GM23338 (cell line): ENCODE measurements around the gene CPXM2. TPM values are rescaled to one million over a fixed set of nuclear protein-coding genes. Genes with fewer than 3 reads are reported as not detected.

ENCODE experiments used
- ATAC-seq: fragments of 200-7000 bp; cut with Tn5 transposase; 3 replicates; pipeline ENCODE4 v1.9.1; 2020
- DNase-seq: peaks from one replicate; pipeline ENCODE4 v3.0.0-alpha.2; 2015; ENCODE audit warnings: low spot score
- H2AFZ ChIP-seq: fragments of 200-600 bp; sonication (generic); 2 replicates; pipeline ENCODE4 v1.8.0; 2016; ENCODE audit warnings: antibody characterized with exemption, mild to moderate bottlenecking, moderate library complexity
- H3F3A ChIP-seq: fragments of 200-600 bp; sonication (generic); replicated peaks from 2 replicates; pipeline ENCODE4 v1.8.0; 2017; ENCODE audit warnings: antibody characterized with exemption, mixed run types, low read depth
- H3K27ac ChIP-seq: fragments of 200-600 bp; sonication (generic); 2 replicates; pipeline ENCODE4 v1.6.1; 2016; ENCODE audit warnings: low read depth
- H3K27me3 ChIP-seq: fragments of 200-600 bp; sonication (generic); 2 replicates; pipeline ENCODE4 v1.8.0; 2016; ENCODE audit warnings: mild to moderate bottlenecking, mixed run types, moderate library complexity; ENCODE audit not compliant: insufficient read depth
- H3K36me3 ChIP-seq: fragments of 200-600 bp; sonication (generic); 2 replicates; pipeline ENCODE4 v1.8.0; 2016; ENCODE audit warnings: mild to moderate bottlenecking; ENCODE audit not compliant: insufficient read depth
- H3K4me1 ChIP-seq: fragments of 200-600 bp; sonication (generic); 2 replicates; pipeline ENCODE4 v1.8.0; 2016; ENCODE audit warnings: mild to moderate bottlenecking, moderate library complexity; ENCODE audit not compliant: insufficient read depth
- H3K4me2 ChIP-seq: fragments of 200-600 bp; sonication (generic); 2 replicates; pipeline ENCODE4 v1.7.1; 2017; ENCODE audit warnings: mixed run types
- H3K4me3 ChIP-seq: fragments of 200-600 bp; sonication (generic); 2 replicates; pipeline ENCODE4 v1.6.1; 2016; ENCODE audit warnings: mixed run types
- H3K79me2 ChIP-seq: fragments of 200-600 bp; sonication (generic); replicated peaks from 2 replicates; pipeline ENCODE4 v1.8.0; 2017; ENCODE audit warnings: mild to moderate bottlenecking; ENCODE audit not compliant: insufficient read depth
- H3K9me2 ChIP-seq: fragments of 200-600 bp; sonication (generic); 2 replicates; pipeline ENCODE4 v1.8.0; 2017; ENCODE audit not compliant: insufficient read depth
- H4K20me1 ChIP-seq: fragments of 200-600 bp; sonication (generic); replicated peaks from 2 replicates; pipeline ENCODE4 v1.8.0; 2017; ENCODE audit warnings: mild to moderate bottlenecking; ENCODE audit not compliant: insufficient read depth
- H3K27ac Mint-ChIP-seq: 2 replicates; pipeline ENCODE4 v1.8.0; 2020; ENCODE audit warnings: inconsistent platforms, mild to moderate bottlenecking, moderate library complexity, mixed read lengths
- H3K27me3 Mint-ChIP-seq: 3 replicates; pipeline ENCODE4 v1.8.0; 2022; ENCODE audit warnings: low read depth, mild to moderate bottlenecking, moderate library complexity, mixed read lengths, inconsistent platforms; ENCODE audit not compliant: insufficient read depth, poor library complexity
- H3K36me3 Mint-ChIP-seq: 3 replicates; pipeline ENCODE4 v1.8.0; 2021; ENCODE audit warnings: low read depth, mild to moderate bottlenecking, inconsistent platforms, moderate library complexity, mixed read lengths
- H3K4me1 Mint-ChIP-seq: 3 replicates; pipeline ENCODE4 v1.8.0; 2020; ENCODE audit warnings: mild to moderate bottlenecking, inconsistent platforms, mixed read lengths
- H3K4me3 Mint-ChIP-seq: 3 replicates; pipeline ENCODE4 v1.8.0; 2021; ENCODE audit warnings: moderate library complexity, mild to moderate bottlenecking, inconsistent platforms, mixed read lengths
- H3K9me3 Mint-ChIP-seq: 3 replicates; pipeline ENCODE4 v1.8.0; 2020; ENCODE audit warnings: moderate library complexity, mild to moderate bottlenecking, inconsistent platforms, mixed read lengths
- EZH2 ChIP-seq: fragments of 200-600 bp; sonication (generic); IDR thresholded peaks from one replicate; pipeline ENCODE4 v1.8.0; 2017; ENCODE audit warnings: antibody characterized with exemption, mild to moderate bottlenecking, low read depth; ENCODE audit not compliant: unreplicated experiment
- JUNB ChIP-seq: IDR thresholded peaks from one replicate; pipeline ENCODE4 v1.6.1; 2016; ENCODE audit warnings: antibody characterized with exemption; ENCODE audit not compliant: unreplicated experiment
- NANOG ChIP-seq: IDR thresholded peaks from 2 replicates; pipeline ENCODE4 v1.6.1; 2016; ENCODE audit warnings: antibody characterized with exemption, borderline replicate concordance
- POLR2AphosphoS5 ChIP-seq: IDR thresholded peaks from 2 replicates; pipeline ENCODE4 v1.6.1; 2016; ENCODE audit warnings: antibody characterized with exemption, low read depth
- ZNF114 ChIP-seq: fragments of 250-450 bp; sonication (Bioruptor Pico); IDR thresholded peaks from 2 replicates; pipeline ENCODE4 v1.5.0; 2020; ENCODE audit warnings: mild to moderate bottlenecking, moderate library complexity
- polyA plus RNA-seq: library from polyadenylated mRNA; unstranded; fragments of >200 nt; fragmentation: Nextera tagmentation; extraction: Ambion mirVana; gene quantifications from 2 replicates; pipeline ENCODE4 v1.2.1, GENCODE V29; 2016
- total RNA-seq: library from RNA; depleted of rRNA; stranded (reverse); fragments of >200 nt; shearing (Covaris generic); gene quantifications from 2 replicates; pipeline ENCODE4 v1.2.3, GENCODE V29; 2014
- TF ChIP-seq, protein P1 (sequence below): IDR thresholded peaks from one replicate; pipeline ENCODE4 v1.6.1; 2018; ENCODE audit warnings: antibody characterized with exemption; ENCODE audit not compliant: unreplicated experiment
- TF ChIP-seq, protein P2 (sequence below): IDR thresholded peaks from 2 replicates; pipeline ENCODE4 v1.6.1; 2016; ENCODE audit warnings: antibody characterized with exemption
- TF ChIP-seq, protein P3 (sequence below): fragments of 250-450 bp; sonication (Bioruptor Pico); IDR thresholded peaks from 2 replicates; pipeline ENCODE4 v1.5.0; 2020; ENCODE audit warnings: mild to moderate bottlenecking, moderate library complexity

CPXM2 gene
- total and polyA plus RNA-seq, 2 experiments from 2014 or later = 1.6 to 8.1 TPM

DNA sequence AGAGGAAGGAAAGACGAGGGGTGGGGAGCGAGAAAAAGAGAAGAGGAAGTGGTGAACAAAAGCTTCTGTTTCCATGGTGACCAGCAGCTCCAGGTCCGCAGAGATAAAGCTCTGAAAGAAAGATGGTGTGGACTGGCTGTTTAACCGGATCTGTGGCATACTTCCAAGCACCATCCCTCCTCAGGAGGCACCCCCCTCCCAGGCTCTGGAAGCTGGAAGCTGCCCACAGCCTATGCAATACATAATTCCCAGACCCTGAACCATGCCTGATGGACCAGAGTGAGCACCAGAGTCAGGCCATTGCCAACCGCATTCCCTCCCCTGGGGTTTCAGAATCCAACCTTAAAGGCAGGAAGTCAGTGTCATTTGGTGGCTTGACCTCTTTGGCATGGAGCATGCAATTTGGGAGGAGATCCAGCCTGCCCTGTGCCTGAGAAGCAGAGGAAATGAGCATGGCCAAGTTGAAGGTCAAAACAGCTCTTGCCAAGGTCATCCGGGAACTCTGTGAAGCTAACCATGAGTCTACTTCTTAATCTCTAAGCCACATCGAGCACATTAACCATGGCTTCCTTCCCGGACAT, 22.2 kb upstream of the CPXM2 start:
- Histone ChIP-seq H3K4me2 (no peak overlapping the region; the same call in 1 of the 2 replicates), H3K36me3 (no peaks in the 10 kb centered on the region), H3K4me1 (peaks cover 15% of the 10 kb centered on the region), H3F3A (no peaks in the 10 kb centered on the region), H3K4me3 (no peak overlapping the region), H2AFZ (no peak overlapping the region), H4K20me1 (no peaks in the 10 kb centered on the region), H3K9me2 (no peaks in the 10 kb centered on the region), H3K27ac (no peak overlapping the region), H3K79me2 (no peaks in the 10 kb centered on the region), H3K27me3 (no peaks in the 10 kb centered on the region)
- Mint-ChIP-seq H3K27ac (no peak overlapping the region), H3K4me3 (no peak overlapping the region; the same call in 2 of the 3 replicates), H3K4me1 (peaks cover 23% of the 10 kb centered on the region), H3K9me3 (peaks cover 9% of the 10 kb centered on the region), H3K27me3 (peaks cover 8% of the 10 kb centered on the region), H3K36me3 (no peaks in the 10 kb centered on the region)
- DNase-seq (peak; percentile 66), ATAC-seq (peak; percentile 50; the same call in 1 of the 3 replicates)
- TF ChIP-seq POLR2AphosphoS5 = no peak
- TF ChIP-seq, protein P1, sequence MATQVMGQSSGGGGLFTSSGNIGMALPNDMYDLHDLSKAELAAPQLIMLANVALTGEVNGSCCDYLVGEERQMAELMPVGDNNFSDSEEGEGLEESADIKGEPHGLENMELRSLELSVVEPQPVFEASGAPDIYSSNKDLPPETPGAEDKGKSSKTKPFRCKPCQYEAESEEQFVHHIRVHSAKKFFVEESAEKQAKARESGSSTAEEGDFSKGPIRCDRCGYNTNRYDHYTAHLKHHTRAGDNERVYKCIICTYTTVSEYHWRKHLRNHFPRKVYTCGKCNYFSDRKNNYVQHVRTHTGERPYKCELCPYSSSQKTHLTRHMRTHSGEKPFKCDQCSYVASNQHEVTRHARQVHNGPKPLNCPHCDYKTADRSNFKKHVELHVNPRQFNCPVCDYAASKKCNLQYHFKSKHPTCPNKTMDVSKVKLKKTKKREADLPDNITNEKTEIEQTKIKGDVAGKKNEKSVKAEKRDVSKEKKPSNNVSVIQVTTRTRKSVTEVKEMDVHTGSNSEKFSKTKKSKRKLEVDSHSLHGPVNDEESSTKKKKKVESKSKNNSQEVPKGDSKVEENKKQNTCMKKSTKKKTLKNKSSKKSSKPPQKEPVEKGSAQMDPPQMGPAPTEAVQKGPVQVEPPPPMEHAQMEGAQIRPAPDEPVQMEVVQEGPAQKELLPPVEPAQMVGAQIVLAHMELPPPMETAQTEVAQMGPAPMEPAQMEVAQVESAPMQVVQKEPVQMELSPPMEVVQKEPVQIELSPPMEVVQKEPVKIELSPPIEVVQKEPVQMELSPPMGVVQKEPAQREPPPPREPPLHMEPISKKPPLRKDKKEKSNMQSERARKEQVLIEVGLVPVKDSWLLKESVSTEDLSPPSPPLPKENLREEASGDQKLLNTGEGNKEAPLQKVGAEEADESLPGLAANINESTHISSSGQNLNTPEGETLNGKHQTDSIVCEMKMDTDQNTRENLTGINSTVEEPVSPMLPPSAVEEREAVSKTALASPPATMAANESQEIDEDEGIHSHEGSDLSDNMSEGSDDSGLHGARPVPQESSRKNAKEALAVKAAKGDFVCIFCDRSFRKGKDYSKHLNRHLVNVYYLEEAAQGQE = no peak
- TF ChIP-seq EZH2 = no peak
- TF ChIP-seq, protein P2, sequence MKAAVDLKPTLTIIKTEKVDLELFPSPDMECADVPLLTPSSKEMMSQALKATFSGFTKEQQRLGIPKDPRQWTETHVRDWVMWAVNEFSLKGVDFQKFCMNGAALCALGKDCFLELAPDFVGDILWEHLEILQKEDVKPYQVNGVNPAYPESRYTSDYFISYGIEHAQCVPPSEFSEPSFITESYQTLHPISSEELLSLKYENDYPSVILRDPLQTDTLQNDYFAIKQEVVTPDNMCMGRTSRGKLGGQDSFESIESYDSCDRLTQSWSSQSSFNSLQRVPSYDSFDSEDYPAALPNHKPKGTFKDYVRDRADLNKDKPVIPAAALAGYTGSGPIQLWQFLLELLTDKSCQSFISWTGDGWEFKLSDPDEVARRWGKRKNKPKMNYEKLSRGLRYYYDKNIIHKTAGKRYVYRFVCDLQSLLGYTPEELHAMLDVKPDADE = no peak
- no peak for TF ChIP-seq ZNF114 (CRISPR knock-in tag)
- TF ChIP-seq NANOG = no peak
- TF ChIP-seq JUNB = no peak
- TF ChIP-seq, protein P3, sequence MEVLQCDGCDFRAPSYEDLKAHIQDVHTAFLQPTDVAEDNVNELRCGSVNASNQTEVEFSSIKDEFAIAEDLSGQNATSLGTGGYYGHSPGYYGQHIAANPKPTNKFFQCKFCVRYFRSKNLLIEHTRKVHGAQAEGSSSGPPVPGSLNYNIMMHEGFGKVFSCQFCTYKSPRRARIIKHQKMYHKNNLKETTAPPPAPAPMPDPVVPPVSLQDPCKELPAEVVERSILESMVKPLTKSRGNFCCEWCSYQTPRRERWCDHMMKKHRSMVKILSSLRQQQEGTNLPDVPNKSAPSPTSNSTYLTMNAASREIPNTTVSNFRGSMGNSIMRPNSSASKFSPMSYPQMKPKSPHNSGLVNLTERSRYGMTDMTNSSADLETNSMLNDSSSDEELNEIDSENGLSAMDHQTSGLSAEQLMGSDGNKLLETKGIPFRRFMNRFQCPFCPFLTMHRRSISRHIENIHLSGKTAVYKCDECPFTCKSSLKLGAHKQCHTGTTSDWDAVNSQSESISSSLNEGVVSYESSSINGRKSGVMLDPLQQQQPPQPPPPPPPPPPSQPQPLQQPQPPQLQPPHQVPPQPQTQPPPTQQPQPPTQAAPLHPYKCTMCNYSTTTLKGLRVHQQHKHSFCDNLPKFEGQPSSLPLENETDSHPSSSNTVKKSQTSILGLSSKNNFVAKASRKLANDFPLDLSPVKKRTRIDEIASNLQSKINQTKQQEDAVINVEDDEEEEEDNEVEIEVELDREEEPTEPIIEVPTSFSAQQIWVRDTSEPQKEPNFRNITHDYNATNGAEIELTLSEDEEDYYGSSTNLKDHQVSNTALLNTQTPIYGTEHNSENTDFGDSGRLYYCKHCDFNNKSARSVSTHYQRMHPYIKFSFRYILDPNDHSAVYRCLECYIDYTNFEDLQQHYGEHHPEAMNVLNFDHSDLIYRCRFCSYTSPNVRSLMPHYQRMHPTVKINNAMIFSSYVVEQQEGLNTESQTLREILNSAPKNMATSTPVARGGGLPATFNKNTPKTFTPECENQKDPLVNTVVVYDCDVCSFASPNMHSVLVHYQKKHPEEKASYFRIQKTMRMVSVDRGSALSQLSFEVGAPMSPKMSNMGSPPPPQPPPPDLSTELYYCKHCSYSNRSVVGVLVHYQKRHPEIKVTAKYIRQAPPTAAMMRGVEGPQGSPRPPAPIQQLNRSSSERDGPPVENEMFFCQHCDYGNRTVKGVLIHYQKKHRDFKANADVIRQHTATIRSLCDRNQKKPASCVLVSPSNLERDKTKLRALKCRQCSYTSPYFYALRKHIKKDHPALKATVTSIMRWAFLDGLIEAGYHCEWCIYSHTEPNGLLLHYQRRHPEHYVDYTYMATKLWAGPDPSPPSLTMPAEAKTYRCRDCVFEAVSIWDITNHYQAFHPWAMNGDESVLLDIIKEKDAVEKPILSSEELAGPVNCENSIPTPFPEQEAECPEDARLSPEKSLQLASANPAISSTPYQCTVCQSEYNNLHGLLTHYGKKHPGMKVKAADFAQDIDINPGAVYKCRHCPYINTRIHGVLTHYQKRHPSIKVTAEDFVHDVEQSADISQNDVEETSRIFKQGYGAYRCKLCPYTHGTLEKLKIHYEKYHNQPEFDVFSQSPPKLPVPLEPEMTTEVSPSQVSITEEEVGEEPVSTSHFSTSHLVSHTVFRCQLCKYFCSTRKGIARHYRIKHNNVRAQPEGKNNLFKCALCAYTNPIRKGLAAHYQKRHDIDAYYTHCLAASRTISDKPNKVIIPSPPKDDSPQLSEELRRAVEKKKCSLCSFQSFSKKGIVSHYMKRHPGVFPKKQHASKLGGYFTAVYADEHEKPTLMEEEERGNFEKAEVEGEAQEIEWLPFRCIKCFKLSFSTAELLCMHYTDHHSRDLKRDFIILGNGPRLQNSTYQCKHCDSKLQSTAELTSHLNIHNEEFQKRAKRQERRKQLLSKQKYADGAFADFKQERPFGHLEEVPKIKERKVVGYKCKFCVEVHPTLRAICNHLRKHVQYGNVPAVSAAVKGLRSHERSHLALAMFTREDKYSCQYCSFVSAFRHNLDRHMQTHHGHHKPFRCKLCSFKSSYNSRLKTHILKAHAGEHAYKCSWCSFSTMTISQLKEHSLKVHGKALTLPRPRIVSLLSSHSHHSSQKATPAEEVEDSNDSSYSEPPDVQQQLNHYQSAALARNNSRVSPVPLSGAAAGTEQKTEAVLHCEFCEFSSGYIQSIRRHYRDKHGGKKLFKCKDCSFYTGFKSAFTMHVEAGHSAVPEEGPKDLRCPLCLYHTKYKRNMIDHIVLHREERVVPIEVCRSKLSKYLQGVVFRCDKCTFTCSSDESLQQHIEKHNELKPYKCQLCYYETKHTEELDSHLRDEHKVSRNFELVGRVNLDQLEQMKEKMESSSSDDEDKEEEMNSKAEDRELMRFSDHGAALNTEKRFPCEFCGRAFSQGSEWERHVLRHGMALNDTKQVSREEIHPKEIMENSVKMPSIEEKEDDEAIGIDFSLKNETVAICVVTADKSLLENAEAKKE (CRISPR knock-in tag) = no peak
